ENCODE results near the gene E2F7. TPM values are rescaled to one million over a fixed set of nuclear protein-coding genes. Genes with fewer than 3 reads are reported as not detected.
"Not testable (repeated sequence)": the region's sequence is repeated elsewhere in the genome, so short reads cannot be mapped to it uniquely, and the experiment has no call there.

The E2F7 gene
- total RNA-seq, 1 donor from 2014 or later = 26.2 TPM

- Histone ChIP-seq H3K4me3 (ENCODE audit: insufficient read depth, low read depth, low read length) (no peak overlapping the region), H3K79me2 (ENCODE audit: insufficient read depth, low read length) (no peaks in the 10 kb centered on the region), H3K27me3 (ENCODE audit: insufficient read depth, low read length) (no peaks in the 10 kb centered on the region), H2AFZ (ENCODE audit: low read depth, low read length) (no peak overlapping the region), H3K4me2 (ENCODE audit: low read length) (no peak overlapping the region), H3K9me3 (ENCODE audit: insufficient read depth, low read depth, low read length) (no peaks in the 10 kb centered on the region), H3K4me1 (ENCODE audit: insufficient read depth, low read length) (peaks cover 21% of the 10 kb centered on the region), H3K9ac (ENCODE audit: low read length) (no peak overlapping the region), H3K36me3 (ENCODE audit: insufficient read depth, low read length) (no peaks in the 10 kb centered on the region), H4K20me1 (ENCODE audit: insufficient read depth, low read length) (no peaks in the 10 kb centered on the region), H3K27ac (ENCODE audit: low read depth, low read length) (no peak overlapping the region)
- FAIRE-seq (no peak), DNase-seq (ENCODE audit: low read depth) (no peak)
- H3K9me3 Mint-ChIP-seq (ENCODE audit: unreplicated experiment) = peaks cover 1% of the 10 kb centered on the region
- TF ChIP-seq, protein P1, sequence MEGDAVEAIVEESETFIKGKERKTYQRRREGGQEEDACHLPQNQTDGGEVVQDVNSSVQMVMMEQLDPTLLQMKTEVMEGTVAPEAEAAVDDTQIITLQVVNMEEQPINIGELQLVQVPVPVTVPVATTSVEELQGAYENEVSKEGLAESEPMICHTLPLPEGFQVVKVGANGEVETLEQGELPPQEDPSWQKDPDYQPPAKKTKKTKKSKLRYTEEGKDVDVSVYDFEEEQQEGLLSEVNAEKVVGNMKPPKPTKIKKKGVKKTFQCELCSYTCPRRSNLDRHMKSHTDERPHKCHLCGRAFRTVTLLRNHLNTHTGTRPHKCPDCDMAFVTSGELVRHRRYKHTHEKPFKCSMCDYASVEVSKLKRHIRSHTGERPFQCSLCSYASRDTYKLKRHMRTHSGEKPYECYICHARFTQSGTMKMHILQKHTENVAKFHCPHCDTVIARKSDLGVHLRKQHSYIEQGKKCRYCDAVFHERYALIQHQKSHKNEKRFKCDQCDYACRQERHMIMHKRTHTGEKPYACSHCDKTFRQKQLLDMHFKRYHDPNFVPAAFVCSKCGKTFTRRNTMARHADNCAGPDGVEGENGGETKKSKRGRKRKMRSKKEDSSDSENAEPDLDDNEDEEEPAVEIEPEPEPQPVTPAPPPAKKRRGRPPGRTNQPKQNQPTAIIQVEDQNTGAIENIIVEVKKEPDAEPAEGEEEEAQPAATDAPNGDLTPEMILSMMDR (IDR thresholded peaks at IDR 0.05; ENCODE audit: insufficient read depth, low read depth, low read length) = no peak
- TF ChIP-seq EZH2 (IDR thresholded peaks at IDR 0.05; ENCODE audit: insufficient read depth, low read length) = no peak
- H3K4me1 Mint-ChIP-seq (ENCODE audit: low read depth, unreplicated experiment) = peaks cover 19% of the 10 kb centered on the region
- H3K27me3 Mint-ChIP-seq (ENCODE audit: low read depth, unreplicated experiment) = no peaks in the 10 kb centered on the region
- peaks cover 2% of the 10 kb centered on the region for H3K36me3 Mint-ChIP-seq (ENCODE audit: low read depth, unreplicated experiment)
- no peak overlapping the region for H3K4me3 Mint-ChIP-seq (ENCODE audit: unreplicated experiment)
- no peak overlapping the region for H3K27ac Mint-ChIP-seq (ENCODE audit: unreplicated experiment)
These were observed 34.4 kb upstream of the E2F7 start for GRCh38 chr12:77099799-77100198.

DNA sequence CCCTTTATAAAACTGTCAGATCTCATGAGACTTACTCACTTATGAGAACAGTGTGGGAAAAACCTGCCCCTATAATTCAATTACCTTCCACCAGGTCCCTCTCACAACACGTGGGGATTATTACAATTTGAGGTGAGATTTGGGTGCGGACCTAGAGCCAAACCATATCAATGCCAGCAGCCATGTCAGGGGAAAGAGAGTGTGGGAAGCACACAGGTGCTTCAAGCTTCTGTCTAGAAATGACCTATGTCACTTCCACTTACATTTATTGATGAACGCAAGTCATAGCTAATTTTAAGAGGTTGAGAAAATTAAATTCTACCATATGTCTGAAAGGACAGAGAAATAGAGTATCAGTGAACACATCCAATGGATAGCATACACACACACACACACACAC lies 32.5 kb upstream of the E2F7 start:
- no peaks in the 10 kb centered on the region for H3K27me3 Mint-ChIP-seq (ENCODE audit: low read depth, unreplicated experiment)
- DNase-seq (ENCODE audit: low read depth) (no peak), FAIRE-seq (no peak)
- TF ChIP-seq, protein P1 (IDR thresholded peaks at IDR 0.05; ENCODE audit: insufficient read depth, low read depth, low read length) = no peak
- TF ChIP-seq EZH2 (IDR thresholded peaks at IDR 0.05; ENCODE audit: insufficient read depth, low read length) = no peak
- no peaks in the 10 kb centered on the region for H3K9me3 ChIP-seq (ENCODE audit: insufficient read depth, low read depth, low read length)
- no peaks in the 10 kb centered on the region for H3K36me3 ChIP-seq (ENCODE audit: insufficient read depth, low read length)
- no peak overlapping the region for H3K9ac ChIP-seq (ENCODE audit: low read length)
- H3K4me3 ChIP-seq (ENCODE audit: insufficient read depth, low read depth, low read length) = no peak overlapping the region
- H3K4me3 Mint-ChIP-seq (ENCODE audit: unreplicated experiment) = no peak overlapping the region
- no peak overlapping the region for H3K27ac Mint-ChIP-seq (ENCODE audit: unreplicated experiment)
- peaks cover 6% of the 10 kb centered on the region for H3K4me1 ChIP-seq (ENCODE audit: insufficient read depth, low read length)
- H3K36me3 Mint-ChIP-seq (ENCODE audit: low read depth, unreplicated experiment) = peaks cover 2% of the 10 kb centered on the region
- H3K79me2 ChIP-seq (ENCODE audit: insufficient read depth, low read length) = no peaks in the 10 kb centered on the region
- no peak overlapping the region for H3K4me2 ChIP-seq (ENCODE audit: low read length)
- H3K27me3 ChIP-seq (ENCODE audit: insufficient read depth, low read length) = no peaks in the 10 kb centered on the region
- peaks cover 6% of the 10 kb centered on the region for H3K9me3 Mint-ChIP-seq (ENCODE audit: unreplicated experiment)
- H2AFZ ChIP-seq (ENCODE audit: low read depth, low read length) = no peak overlapping the region
- H4K20me1 ChIP-seq (ENCODE audit: insufficient read depth, low read length) = no peaks in the 10 kb centered on the region
- peaks cover 6% of the 10 kb centered on the region for H3K4me1 Mint-ChIP-seq (ENCODE audit: low read depth, unreplicated experiment)
- no peak overlapping the region for H3K27ac ChIP-seq (ENCODE audit: low read depth, low read length)

DNA sequence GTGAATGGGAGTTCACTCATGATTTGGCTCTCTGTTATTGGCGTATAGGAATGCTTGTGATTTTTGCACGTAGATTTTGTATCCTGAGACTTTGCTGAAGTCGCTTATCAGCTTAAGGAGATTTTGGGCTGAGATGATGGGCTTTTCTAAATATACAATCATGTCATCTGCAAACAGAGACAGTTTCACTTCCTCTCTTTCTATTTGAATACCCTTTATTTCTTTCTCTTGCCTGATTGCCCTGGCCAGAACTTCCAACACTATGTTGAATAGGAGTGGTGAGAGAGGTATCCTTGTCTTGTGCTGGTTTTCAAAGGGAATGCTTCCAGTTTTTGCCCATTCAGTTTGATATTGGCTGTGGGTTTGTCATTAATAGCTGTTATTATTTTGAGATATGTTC lies 26.9 kb upstream of the E2F7 start:
- H3K4me1 Mint-ChIP-seq (ENCODE audit: low read depth, unreplicated experiment); H3K27ac Mint-ChIP-seq (ENCODE audit: unreplicated experiment); H3K4me3 ChIP-seq (ENCODE audit: insufficient read depth, low read depth, low read length); H3K27me3 ChIP-seq (ENCODE audit: insufficient read depth, low read length); H3K9ac ChIP-seq (ENCODE audit: low read length); H2AFZ ChIP-seq (ENCODE audit: low read depth, low read length); H3K4me1 ChIP-seq (ENCODE audit: insufficient read depth, low read length); H3K9me3 Mint-ChIP-seq (ENCODE audit: unreplicated experiment); H3K4me2 ChIP-seq (ENCODE audit: low read length); DNase-seq (ENCODE audit: low read depth); FAIRE-seq; H3K36me3 Mint-ChIP-seq (ENCODE audit: low read depth, unreplicated experiment); H3K79me2 ChIP-seq (ENCODE audit: insufficient read depth, low read length); H3K27me3 Mint-ChIP-seq (ENCODE audit: low read depth, unreplicated experiment); H4K20me1 ChIP-seq (ENCODE audit: insufficient read depth, low read length); H3K27ac ChIP-seq (ENCODE audit: low read depth, low read length); H3K4me3 Mint-ChIP-seq (ENCODE audit: unreplicated experiment); H3K9me3 ChIP-seq (ENCODE audit: insufficient read depth, low read depth, low read length); H3K36me3 ChIP-seq (ENCODE audit: insufficient read depth, low read length): not testable (repeated sequence)
